Daoy (cell line): ENCODE data around the gene ZNF526. TPM values are rescaled to one million over a fixed set of nuclear protein-coding genes. Genes with fewer than 3 reads are reported as not detected.

Source experiments
- total RNA-seq: library from RNA; depleted of rRNA; stranded (reverse); fragments of >200 nt; shearing (Covaris generic); gene quantifications from 2 replicates; pipeline ENCODE4 v1.2.3, GENCODE V29; 2014; rRNA removed

The ZNF526 gene
- total RNA-seq, 1 experiment from 2014 or later = 9.1 TPM

Other genes with a start within 250 kb of the ZNF526 start
- gene ATP1A3, start 226.1 kb upstream of the ZNF526 start, total RNA-seq = 0.97 and 1.6 TPM in 2 replicates
- 0.42 and 0.57 TPM in 2 replicates for gene GRIK5, start 150.1 kb upstream of the ZNF526 start, total RNA-seq
- 18.5 and 19.3 TPM in 2 replicates for gene ZNF574, start 144.1 kb upstream of the ZNF526 start, total RNA-seq
- gene POU2F2, start 87.9 kb upstream of the ZNF526 start, total RNA-seq = 0.69 and 3.1 TPM in 2 replicates
- gene DEDD2, start 2.6 kb upstream of the ZNF526 start, total RNA-seq = 33.7 and 39.0 TPM in 2 replicates
- gene GSK3A, start 22.3 kb downstream of the ZNF526 start, total RNA-seq = 31.1 and 44.7 TPM in 2 replicates
- 23.8 and 30.8 TPM in 2 replicates for gene ERF, start 34.8 kb downstream of the ZNF526 start, total RNA-seq
- gene CIC, start 48.9 kb downstream of the ZNF526 start, total RNA-seq = 8.1 and 17.4 TPM in 2 replicates
- 0.51 and 2.2 TPM in 2 replicates for gene PRR19, start 81.8 kb downstream of the ZNF526 start, total RNA-seq
- 54.7 and 75.0 TPM in 2 replicates for gene PAFAH1B3, start 82.3 kb downstream of the ZNF526 start, total RNA-seq
- gene TMEM145, start 93.0 kb downstream of the ZNF526 start, total RNA-seq = 0.30 and 0.51 TPM in 2 replicates
- gene MEGF8, start 105.3 kb downstream of the ZNF526 start, total RNA-seq = 11.0 and 11.6 TPM in 2 replicates
- 2.0 and 5.8 TPM in 2 replicates for gene CNFN, start 170.0 kb downstream of the ZNF526 start, total RNA-seq
- 6.7 and 7.4 TPM in 2 replicates for gene LIPE, start 207.1 kb downstream of the ZNF526 start, total RNA-seq
- gene CXCL17, start 222.6 kb downstream of the ZNF526 start, total RNA-seq = not detected in 2 replicates